Activated naive CD8-positive, alpha-beta T cell treated with anti-CD3 and anti-CD28 coated beads for 36 hours (primary cell): ENCODE data around the gene KIAA1217. TPM values are rescaled to one million over a fixed set of nuclear protein-coding genes. Genes with fewer than 3 reads are reported as not detected.

Source experiments
- DNase-seq: peaks from one replicate; pipeline ENCODE4 v3.0.0; 2021
- H3K27ac Mint-ChIP-seq: one replicate; pipeline ENCODE4 v1.8.0; 2022; ENCODE audit warnings: mild to moderate bottlenecking, moderate library complexity, mixed read lengths
- H3K27me3 Mint-ChIP-seq: one replicate; pipeline ENCODE4 v1.8.0; 2022; ENCODE audit warnings: mild to moderate bottlenecking, mixed read lengths
- H3K36me3 Mint-ChIP-seq: one replicate; pipeline ENCODE4 v1.8.0; 2021; ENCODE audit warnings: mild to moderate bottlenecking, mixed read lengths
- H3K4me1 Mint-ChIP-seq: one replicate; pipeline ENCODE4 v1.8.0; 2021; ENCODE audit warnings: mixed read lengths
- H3K4me3 Mint-ChIP-seq: one replicate; pipeline ENCODE4 v1.8.0; 2022; ENCODE audit warnings: mild to moderate bottlenecking, moderate library complexity, mixed read lengths
- H3K9me3 Mint-ChIP-seq: one replicate; pipeline ENCODE4 v1.8.0; 2022; ENCODE audit warnings: mixed read lengths
- total RNA-seq, 2 experiments: library from RNA; stranded (reverse); gene quantifications; one replicate each; pipeline ENCODE4 v1.2.3, GENCODE V29; 2021

Gene KIAA1217
- total RNA-seq, 2 experiments from 2014 or later: 1.5 to 1.6 TPM

GRCh38 chr10:24502801-24503460, 294.0 kb downstream of the KIAA1217 start:
- H3K9me3 Mint-ChIP-seq: peaks cover 7% of the 10 kb centered on the region
- H3K4me1 Mint-ChIP-seq: no peaks in the 10 kb centered on the region
- peaks cover 25% of the 10 kb centered on the region for H3K27me3 Mint-ChIP-seq
- no peak overlapping the region for H3K27ac Mint-ChIP-seq
- no peak for DNase-seq
- H3K36me3 Mint-ChIP-seq: peaks cover 3% of the 10 kb centered on the region
- H3K4me3 Mint-ChIP-seq: no peak overlapping the region

GRCh38 chr10:24503461-24504320, 294.8 kb downstream of the KIAA1217 start:
- Mint-ChIP-seq H3K36me3 (peaks cover 3% of the 10 kb centered on the region), H3K4me1 (no peaks in the 10 kb centered on the region), H3K27me3 (peaks cover 25% of the 10 kb centered on the region), H3K27ac (no peak overlapping the region), H3K9me3 (peaks cover 7% of the 10 kb centered on the region), H3K4me3 (no peak overlapping the region)
- peak; percentile 21 for DNase-seq

DNA sequence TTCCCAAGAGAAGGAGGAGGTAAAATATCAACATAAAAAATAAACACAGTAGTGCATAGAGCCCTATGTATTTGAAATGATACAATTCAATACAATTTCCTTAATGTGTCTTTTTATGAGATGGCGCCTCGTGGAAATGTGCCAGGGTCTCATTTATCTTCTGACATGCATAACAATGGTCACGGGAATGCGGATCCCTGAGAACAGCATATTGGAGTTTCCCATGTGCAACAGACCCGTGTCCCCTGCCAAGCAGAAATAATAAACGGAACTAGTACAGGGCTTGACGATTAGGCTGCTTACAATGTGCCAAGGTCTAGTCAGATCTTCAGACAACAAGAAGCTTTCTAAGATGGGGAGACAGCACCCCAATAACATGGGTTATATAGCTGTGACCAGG, 296.8 kb downstream of the KIAA1217 start:
- peaks cover 3% of the 10 kb centered on the region for H3K36me3 Mint-ChIP-seq
- H3K27me3 Mint-ChIP-seq: peaks cover 32% of the 10 kb centered on the region
- H3K4me3 Mint-ChIP-seq: no peak overlapping the region
- H3K9me3 Mint-ChIP-seq: peaks cover 7% of the 10 kb centered on the region
- no peak overlapping the region for H3K27ac Mint-ChIP-seq
- H3K4me1 Mint-ChIP-seq: no peaks in the 10 kb centered on the region
- DNase-seq: no peak

- DNase-seq: no peak
- Mint-ChIP-seq H3K4me3 (no peak overlapping the region), H3K36me3 (no peaks in the 10 kb centered on the region), H3K27me3 (peaks cover 12% of the 10 kb centered on the region), H3K4me1 (no peaks in the 10 kb centered on the region), H3K9me3 (no peaks in the 10 kb centered on the region), H3K27ac (no peak overlapping the region)
Observed at GRCh38 chr10:24513155-24513554, 304.2 kb downstream of the KIAA1217 start.

- Mint-ChIP-seq H3K27ac (no peak overlapping the region), H3K27me3 (peaks cover 14% of the 10 kb centered on the region), H3K36me3 (no peaks in the 10 kb centered on the region), H3K4me1 (peaks cover 13% of the 10 kb centered on the region), H3K4me3 (no peak overlapping the region), H3K9me3 (no peaks in the 10 kb centered on the region)
- DNase-seq: no peak
Observed at GRCh38 chr10:24515481-24515880, 306.5 kb downstream of the KIAA1217 start.

GRCh38 chr10:24518411-24518810, 309.5 kb downstream of the KIAA1217 start:
- H3K27ac Mint-ChIP-seq: no peak overlapping the region
- peaks cover 6% of the 10 kb centered on the region for H3K27me3 Mint-ChIP-seq
- no peaks in the 10 kb centered on the region for H3K36me3 Mint-ChIP-seq
- peaks cover 13% of the 10 kb centered on the region for H3K4me1 Mint-ChIP-seq
- no peak overlapping the region for H3K4me3 Mint-ChIP-seq
- DNase-seq: no peak
- H3K9me3 Mint-ChIP-seq: no peaks in the 10 kb centered on the region

GRCh38 chr10:24518981-24519597, 310.2 kb downstream of the KIAA1217 start:
- Mint-ChIP-seq H3K27ac (no peak overlapping the region), H3K4me1 (peaks cover 13% of the 10 kb centered on the region), H3K9me3 (no peaks in the 10 kb centered on the region), H3K27me3 (peaks cover 6% of the 10 kb centered on the region), H3K36me3 (no peaks in the 10 kb centered on the region), H3K4me3 (no peak overlapping the region)
- DNase-seq: peak; percentile 19

- H3K9me3 Mint-ChIP-seq: no peaks in the 10 kb centered on the region
- peaks cover 6% of the 10 kb centered on the region for H3K27me3 Mint-ChIP-seq
- peak overlapping the region; percentile 67 for H3K4me3 Mint-ChIP-seq
- H3K36me3 Mint-ChIP-seq: no peaks in the 10 kb centered on the region
- peak; percentile 31 for DNase-seq
- H3K27ac Mint-ChIP-seq: peak overlapping the region; percentile 40
- peaks cover 13% of the 10 kb centered on the region for H3K4me1 Mint-ChIP-seq
Observed at GRCh38 chr10:24519950-24520349, 311.0 kb downstream of the KIAA1217 start.

DNA sequence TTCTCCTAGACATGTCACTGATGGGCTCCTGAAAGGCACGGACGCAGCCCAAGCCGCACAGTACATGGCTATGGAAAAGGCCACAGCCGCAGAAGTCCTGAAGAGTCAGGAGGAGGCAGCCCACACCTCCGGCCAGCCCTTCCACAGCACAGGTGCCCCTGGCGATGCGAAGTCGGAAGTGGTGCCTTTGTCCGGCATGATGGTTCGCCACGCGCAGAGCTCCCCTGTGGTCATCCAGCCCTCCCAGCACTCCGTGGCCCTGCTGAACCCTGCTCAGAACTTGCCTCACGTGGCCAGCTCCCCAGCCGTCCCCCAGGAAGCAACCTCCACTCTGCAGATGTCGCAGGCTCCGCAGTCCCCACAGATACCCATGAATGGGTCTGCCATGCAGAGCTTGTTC, 315.4 kb downstream of the KIAA1217 start:
- Mint-ChIP-seq H3K27ac (no peak overlapping the region), H3K9me3 (no peaks in the 10 kb centered on the region), H3K27me3 (peaks cover 6% of the 10 kb centered on the region), H3K4me1 (peaks cover 9% of the 10 kb centered on the region), H3K36me3 (no peaks in the 10 kb centered on the region), H3K4me3 (no peak overlapping the region)
- no peak for DNase-seq

DNA sequence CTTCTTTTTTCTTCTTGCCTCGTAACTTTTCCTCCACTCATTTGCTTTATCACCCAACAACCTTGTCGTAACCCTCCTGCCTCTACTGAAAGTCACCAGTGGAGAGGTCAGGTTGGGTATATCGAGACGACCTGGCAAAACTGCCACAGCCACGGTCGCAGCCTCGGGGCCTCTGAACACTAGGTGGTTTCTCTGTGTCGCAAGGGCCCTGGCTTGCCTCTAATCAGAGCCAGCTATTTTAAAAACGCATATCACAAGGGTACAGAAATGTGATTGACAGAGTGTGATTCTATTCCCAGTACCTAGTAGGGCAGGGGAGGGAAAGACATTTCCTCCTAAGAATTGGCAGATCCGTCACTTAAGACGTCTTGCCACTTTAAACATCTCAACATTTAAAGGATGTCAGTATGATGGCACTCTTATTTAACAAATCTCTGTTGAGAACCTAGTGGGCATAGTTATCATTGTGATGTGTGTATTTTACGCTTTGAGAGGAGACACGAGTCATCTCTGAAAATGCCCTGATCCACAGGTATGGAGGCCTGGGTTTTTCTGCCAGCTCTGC, 317.2 kb downstream of the KIAA1217 start:
- Mint-ChIP-seq H3K27ac (no peak overlapping the region), H3K9me3 (no peaks in the 10 kb centered on the region), H3K36me3 (no peaks in the 10 kb centered on the region), H3K27me3 (peaks cover 2% of the 10 kb centered on the region), H3K4me1 (no peaks in the 10 kb centered on the region), H3K4me3 (no peak overlapping the region)
- DNase-seq: no peak

DNA sequence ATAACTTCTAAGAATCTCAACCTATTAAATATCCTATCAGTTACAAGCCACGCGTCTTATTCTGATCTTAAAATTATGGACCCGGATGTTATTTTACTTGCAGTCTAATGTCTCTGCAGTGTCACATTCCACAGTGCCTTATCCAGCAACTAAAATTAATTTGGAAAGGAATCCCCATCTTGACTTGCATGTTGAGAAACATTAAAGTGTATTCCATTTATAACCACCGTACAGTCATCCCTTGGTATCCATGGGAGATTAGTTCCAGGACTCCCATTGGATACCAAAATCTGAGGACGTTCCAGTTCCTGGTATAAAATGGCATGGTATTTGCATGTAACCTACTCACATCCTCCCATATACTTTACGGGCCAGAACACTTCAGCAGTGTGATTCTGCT, 320.0 kb downstream of the KIAA1217 start:
- Mint-ChIP-seq H3K27ac (no peak overlapping the region), H3K4me1 (no peaks in the 10 kb centered on the region), H3K27me3 (peaks cover 3% of the 10 kb centered on the region), H3K36me3 (no peaks in the 10 kb centered on the region), H3K9me3 (no peaks in the 10 kb centered on the region), H3K4me3 (no peak overlapping the region)
- no peak for DNase-seq

DNA sequence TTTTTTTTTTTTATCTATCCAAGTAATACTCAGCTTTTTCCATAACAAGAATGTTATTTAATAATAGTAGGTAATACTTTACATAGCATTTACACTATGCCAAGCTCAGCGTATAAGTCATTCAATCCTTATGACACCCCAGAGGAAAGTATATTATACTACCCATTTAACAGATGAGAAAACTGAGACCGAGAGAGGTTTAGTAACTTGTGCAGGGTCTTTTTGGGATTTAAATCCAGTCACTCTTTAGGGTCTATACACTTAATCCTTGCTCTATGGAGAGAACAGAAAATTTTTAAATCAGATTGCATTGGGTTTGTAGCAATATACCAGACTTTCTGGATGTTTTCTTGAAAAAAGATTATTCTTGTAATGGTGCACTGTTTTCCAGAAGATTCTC, 322.5 kb downstream of the KIAA1217 start:
- no peaks in the 10 kb centered on the region for H3K4me1 Mint-ChIP-seq
- H3K4me3 Mint-ChIP-seq: no peak overlapping the region
- H3K36me3 Mint-ChIP-seq: no peaks in the 10 kb centered on the region
- H3K27ac Mint-ChIP-seq: no peak overlapping the region
- DNase-seq: no peak
- H3K27me3 Mint-ChIP-seq: peaks cover 3% of the 10 kb centered on the region
- no peaks in the 10 kb centered on the region for H3K9me3 Mint-ChIP-seq

GRCh38 chr10:24533981-24534380, 325.0 kb downstream of the KIAA1217 start:
- Mint-ChIP-seq H3K9me3 (no peaks in the 10 kb centered on the region), H3K27ac (no peak overlapping the region), H3K4me3 (no peak overlapping the region), H3K27me3 (peaks cover 3% of the 10 kb centered on the region), H3K4me1 (no peaks in the 10 kb centered on the region), H3K36me3 (no peaks in the 10 kb centered on the region)
- DNase-seq: no peak

GRCh38 chr10:24536636-24537035, 327.7 kb downstream of the KIAA1217 start:
- DNase-seq: no peak
- Mint-ChIP-seq H3K4me1 (no peaks in the 10 kb centered on the region), H3K36me3 (no peaks in the 10 kb centered on the region), H3K4me3 (no peak overlapping the region), H3K27ac (no peak overlapping the region), H3K9me3 (no peaks in the 10 kb centered on the region), H3K27me3 (no peaks in the 10 kb centered on the region)

DNA sequence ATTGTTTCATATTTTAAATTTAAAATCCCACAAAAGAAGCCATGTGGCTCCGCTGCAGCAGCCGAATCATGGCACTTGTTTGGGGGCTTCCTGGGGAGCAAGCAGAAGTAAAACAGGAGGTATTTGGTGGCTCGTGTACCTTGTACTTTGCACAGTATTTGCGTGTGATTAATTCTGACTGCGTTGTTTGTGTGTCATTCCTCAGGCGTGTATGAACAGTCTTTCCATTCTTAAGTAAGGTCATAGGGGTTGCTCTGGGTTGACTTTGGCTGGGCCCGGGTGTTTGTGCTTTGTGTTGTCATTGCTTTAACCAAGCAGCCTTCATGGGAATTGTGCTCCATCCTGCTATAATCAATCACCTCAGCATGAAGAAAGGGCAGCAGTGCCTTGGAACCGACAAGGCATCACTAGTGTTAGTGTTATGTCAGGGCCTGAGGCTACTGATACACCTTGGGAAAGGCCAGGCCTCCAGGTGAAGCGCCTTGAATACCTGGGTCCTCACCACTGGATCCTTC, 332.4 kb downstream of the KIAA1217 start:
- no peak overlapping the region for H3K4me3 Mint-ChIP-seq
- H3K9me3 Mint-ChIP-seq: no peaks in the 10 kb centered on the region
- H3K36me3 Mint-ChIP-seq: no peaks in the 10 kb centered on the region
- no peaks in the 10 kb centered on the region for H3K4me1 Mint-ChIP-seq
- H3K27me3 Mint-ChIP-seq: no peaks in the 10 kb centered on the region
- no peak overlapping the region for H3K27ac Mint-ChIP-seq
- no peak for DNase-seq
